Endothelial cell of umbilical vein (primary cell): ENCODE results near the gene COBLL1. TPM values are rescaled to one million over a fixed set of nuclear protein-coding genes. Genes with fewer than 3 reads are reported as not detected.

Source experiments
- BruUV-seq: library from RNA; stranded (reverse); fragments of 400-500 nt; replicated peaks from 2 replicates; lab custom pipeline; 2021; lab: Mats Ljungman, UMichigan
- CTCF ChIA-PET: fragments of 300-600, 350-600 bp; sonication (Branson Sonifier 250); formaldehyde crosslinking; loops from one replicate; lab custom pipeline; 2021; ENCODE audit warnings: antibody characterized with exemption, inconsistent platforms; lab: Charles Lee
- POLR2A ChIA-PET: fragments of 300-600, 350-600 bp; sonication (Branson Sonifier 250); formaldehyde crosslinking; loops from one replicate; lab custom pipeline; 2021; ENCODE audit warnings: antibody characterized with exemption, inconsistent platforms; lab: Charles Lee
- DNase-seq: peaks from one replicate; pipeline ENCODE4 v3.0.0-alpha.2; 2011; ENCODE audit warnings: low read depth, low spot score
- FAIRE-seq: peaks from 2 replicates; lab custom pipeline; 2011; peaks lifted over from hg19 to GRCh38; lab: Jason Lieb, UNC
- H2AFZ ChIP-seq: 2 replicates; pipeline ENCODE4 v1.6.0; 2012; ENCODE audit warnings: low read depth, low read length, control low read depth, inconsistent platforms
- H3K27ac ChIP-seq: 2 replicates; pipeline ENCODE4 v1.5.1; 2011; ENCODE audit warnings: low read depth, mild to moderate bottlenecking, control low read depth, low read length, moderate library complexity; ENCODE audit not compliant: insufficient read depth
- H3K27me3 ChIP-seq, 2 experiments: 2 replicates each; pipeline versions ENCODE4 v1.6.0 to v1.6.1; 2011; ENCODE audit warnings: low read length in 2 of 2, mixed read lengths in 1 of 2; ENCODE audit not compliant: control insufficient read depth in 2 of 2, insufficient read depth in 2 of 2
- H3K36me3 ChIP-seq, 2 experiments: 2 replicates in 1 of 2; 3 replicates in 1 of 2; pipeline ENCODE4 v1.5.1; 2011; ENCODE audit warnings: low read length in 2 of 2, mild to moderate bottlenecking in 1 of 2, moderate library complexity in 1 of 2; ENCODE audit not compliant: control insufficient read depth in 2 of 2, insufficient read depth in 2 of 2; ENCODE audit errors: extremely low read depth in 1 of 2
- H3K4me1 ChIP-seq: 3 replicates; pipeline ENCODE4 v1.5.1; 2011; ENCODE audit warnings: mild to moderate bottlenecking, low read length; ENCODE audit not compliant: control insufficient read depth, insufficient read depth; ENCODE audit errors: extremely low read depth
- H3K4me2 ChIP-seq: 2 replicates; pipeline ENCODE4 v1.6.1; 2011; ENCODE audit warnings: low read length, control low read depth, mixed read lengths; ENCODE audit not compliant: insufficient read depth
- H3K4me3 ChIP-seq, 3 experiments: fragments of 200-600 bp in 1 of 3; sonication (generic), shearing (Covaris generic) in 1 of 3; replicated peaks in 1 of 3; 2 replicates each; pipeline ENCODE4 v1.5.1; 2011 to 2016; ENCODE audit warnings: control low read depth in 3 of 3, low read length in 3 of 3, mild to moderate bottlenecking in 2 of 3, inconsistent platforms in 1 of 3, low read depth in 1 of 3, moderate library complexity in 1 of 3; ENCODE audit not compliant: insufficient read depth in 1 of 3
- H3K79me2 ChIP-seq: 2 replicates; pipeline ENCODE4 v1.6.0; 2012; ENCODE audit warnings: low read length, inconsistent platforms; ENCODE audit not compliant: control insufficient read depth, insufficient read depth
- H3K9ac ChIP-seq: replicated peaks from 2 replicates; pipeline ENCODE3; 2011; ENCODE audit warnings: low read length, control low read depth; ENCODE audit not compliant: insufficient read depth; ENCODE audit errors: extremely low read depth
- H3K9me1 ChIP-seq: replicated peaks from 3 replicates; pipeline ENCODE4 v1.6.0; 2011; ENCODE audit warnings: mild to moderate bottlenecking, low read length; ENCODE audit not compliant: control insufficient read depth, insufficient read depth; ENCODE audit errors: extremely low read depth
- H3K9me3 ChIP-seq: replicated peaks from 2 replicates; pipeline ENCODE4 v1.5.1; 2012; ENCODE audit warnings: low read length, inconsistent platforms; ENCODE audit not compliant: control insufficient read depth, insufficient read depth
- H4K20me1 ChIP-seq: replicated peaks from 2 replicates; pipeline ENCODE3; 2011; ENCODE audit warnings: mild to moderate bottlenecking, low read length; ENCODE audit not compliant: control insufficient read depth, insufficient read depth; ENCODE audit errors: extremely low read depth
- CTCF ChIP-seq, 2 donors: IDR thresholded peaks; 1 replicate in 1 of 2; 2 replicates in 1 of 2; pipeline ENCODE4 v1.5.1; 2011; ENCODE audit warnings: low read length in 2 of 2, mild to moderate bottlenecking in 2 of 2, moderate library complexity in 2 of 2, control low read depth in 1 of 2, inconsistent platforms in 1 of 2, low read depth in 1 of 2; ENCODE audit not compliant: insufficient read depth in 1 of 2; ENCODE audit errors: extremely low read depth in 1 of 2
- EZH2 ChIP-seq: IDR thresholded peaks from 2 replicates; pipeline ENCODE4 v1.6.1; 2012; ENCODE audit warnings: borderline replicate concordance, low read depth, mild to moderate bottlenecking, moderate library complexity, low read length, inconsistent platforms; ENCODE audit not compliant: severe bottlenecking
- FOS ChIP-seq: IDR thresholded peaks from 2 replicates; pipeline ENCODE4 v1.6.1; 2011; ENCODE audit warnings: mild to moderate bottlenecking, low read length, moderate library complexity, borderline replicate concordance; ENCODE audit not compliant: insufficient read depth
- GATA2 ChIP-seq: IDR thresholded peaks from 2 replicates; pipeline ENCODE4 v1.7.0; 2011; ENCODE audit warnings: low read depth, mild to moderate bottlenecking, moderate library complexity, mixed read lengths, low read length; ENCODE audit not compliant: insufficient read length, insufficient read depth
- JUN ChIP-seq: IDR thresholded peaks from 2 replicates; pipeline ENCODE4 v1.6.1; 2011; ENCODE audit warnings: borderline replicate concordance, low read depth; ENCODE audit not compliant: insufficient read length, insufficient read depth
- MAX ChIP-seq: IDR thresholded peaks from 2 replicates; pipeline ENCODE4 v1.6.1; 2011; ENCODE audit not compliant: insufficient read depth, insufficient read length
- MYC ChIP-seq: IDR thresholded peaks from one replicate; pipeline ENCODE4 v1.6.1; 2011; ENCODE audit warnings: mild to moderate bottlenecking, low read depth, low read length
- POLR2A ChIP-seq: IDR thresholded peaks from 2 replicates; pipeline ENCODE4 v1.6.1; 2012; ENCODE audit warnings: low read depth, mild to moderate bottlenecking, control low read depth, low read length
- POLR2AphosphoS5 ChIP-seq: IDR thresholded peaks from 2 replicates; pipeline ENCODE4 v1.6.1; 2012; ENCODE audit warnings: low read depth, mild to moderate bottlenecking, control low read depth, low read length, moderate library complexity; ENCODE audit not compliant: insufficient read depth
- dilution Hi-C: fragments of 300-500 bp; cut with MboI; formaldehyde crosslinking; loops from one replicate; pipeline ENCODE4 v1.15.0; 2019; ENCODE audit warnings: low sequenced_read_pairs; ENCODE audit not compliant: extremely low pct_ligation_motif_present
- intact Hi-C: fragments of 100-400 bp; cut with micrococcal nuclease; formaldehyde crosslinking; loops from one replicate; pipeline ENCODE4 v1.10.0; 2022
- polyA plus RNA-seq, 4 experiments: library from polyadenylated mRNA; depleted of rRNA in 3 of 4; stranded (reverse) in 3 of 4; unstranded in 1 of 4; fragments of >200 nt; gene quantifications; 2 replicates each; pipeline versions ENCODE4 v1.2.1 to v1.2.3, GENCODE V29; 2011 to 2012; ENCODE audit warnings: missing spikeins in 1 of 4
- total RNA-seq: library from RNA; stranded (reverse); gene quantifications from 2 replicates; pipeline ENCODE4 v1.2.3, GENCODE V29; 2021

Gene COBLL1
- total and polyA plus RNA-seq, 2 donors (not counting 3 experiments of a cell fraction or from before 2014, with no cell fraction given): 9.1 to 38.4 TPM

GRCh38 chr2:164847291-164847690, 5.7 kb upstream of the COBLL1 start:
- no peaks in the 10 kb centered on the region for H4K20me1 ChIP-seq
- no peak overlapping the region for H3K9ac ChIP-seq
- H2AFZ ChIP-seq: no peak overlapping the region
- no peak for TF ChIP-seq MAX
- TF ChIP-seq POLR2A: no peak
- no peak for TF ChIP-seq GATA2
- no peak for TF ChIP-seq EZH2
- TF ChIP-seq POLR2AphosphoS5: no peak
- TF ChIP-seq MYC: no peak
- no peak for TF ChIP-seq JUN
- no peak for TF ChIP-seq CTCF (IDR thresholded peaks at IDR 0.05; ENCODE audit: extremely low read depth in 1 of 2, insufficient read depth in 1 of 2, low read depth in 1 of 2, low read length in 2 of 2)
- no peak for TF ChIP-seq FOS
- FAIRE-seq: no peak
- no peak for DNase-seq
- no peaks in the 10 kb centered on the region for H3K79me2 ChIP-seq
- no peaks in the 10 kb centered on the region for H3K9me1 ChIP-seq
- POLR2A ChIA-PET: no interaction called here
- dilution Hi-C loops: no loop called here
- H3K9me3 ChIP-seq: no peaks in the 10 kb centered on the region
- intact Hi-C loops: no loop called here
- H3K36me3 ChIP-seq: no peaks in the 10 kb centered on the region
- H3K4me3 ChIP-seq: no peak overlapping the region
- H3K4me1 ChIP-seq: peaks cover 3% of the 10 kb centered on the region
- H3K27ac ChIP-seq: no peak overlapping the region
- no peaks in the 10 kb centered on the region for H3K27me3 ChIP-seq
- no TSS peak for BruUV-seq
- CTCF ChIA-PET: interaction anchor here (0.9 to 1.5 kb wide), 8 partner anchors 12 to 113 kb away, joined by 3 to 6 read pairs (median 4); no protein-coding TSS in a partner anchor
- H3K4me2 ChIP-seq: no peak overlapping the region
